WTC11 (cell line): ENCODE measurements around the gene CCDC24. TPM values are rescaled to one million over a fixed set of nuclear protein-coding genes. Genes with fewer than 3 reads are reported as not detected.

Source experiments
- CREM ChIP-seq: sonication (generic); formaldehyde crosslinking; IDR thresholded peaks from 2 replicates; pipeline ENCODE4 v1.8.1; 2022; ENCODE audit warnings: mild to moderate bottlenecking, missing genetic modification reagents, moderate library complexity
- CTCF ChIP-seq: fragments of 200-600 bp; IDR thresholded peaks from 2 replicates; pipeline ENCODE4 v1.8.0; 2022; ENCODE audit warnings: antibody characterized with exemption
- ESRRA ChIP-seq: sonication (generic); formaldehyde crosslinking; IDR thresholded peaks from 2 replicates; pipeline ENCODE4 v1.8.1; 2022; ENCODE audit warnings: mild to moderate bottlenecking, missing genetic modification reagents, borderline replicate concordance
- FOXP4 ChIP-seq: sonication (generic); formaldehyde crosslinking; IDR thresholded peaks from 2 replicates; pipeline ENCODE4 v1.8.0; 2022; ENCODE audit warnings: mild to moderate bottlenecking, missing genetic modification reagents
- GTF2I ChIP-seq: fragments of 250-450 bp; sonication (Bioruptor Pico); conservative IDR thresholded peaks from 2 replicates; pipeline ENCODE4 v1.4.0; 2021; ENCODE audit warnings: mild to moderate bottlenecking
- HMGA2 ChIP-seq: fragments of 250-450 bp; sonication (Bioruptor Pico); IDR thresholded peaks from 2 replicates; pipeline ENCODE4 v1.4.0; 2021; ENCODE audit warnings: mild to moderate bottlenecking, moderate library complexity
- JUN ChIP-seq: sonication (generic); formaldehyde crosslinking; IDR thresholded peaks from 2 replicates; pipeline ENCODE4 v1.8.0; 2023; ENCODE audit warnings: mild to moderate bottlenecking, missing genetic modification reagents
- KAT7 ChIP-seq: sonication (generic); formaldehyde crosslinking; IDR thresholded peaks from 2 replicates; pipeline ENCODE4 v1.8.1; 2023; ENCODE audit warnings: missing genetic modification reagents, mild to moderate bottlenecking, borderline replicate concordance
- NFATC4 ChIP-seq: fragments of 250-450 bp; sonication (Bioruptor Pico); IDR thresholded peaks from 2 replicates; pipeline ENCODE4 v1.9.0; 2021; ENCODE audit warnings: mild to moderate bottlenecking
- NFYB ChIP-seq: sonication (generic); formaldehyde crosslinking; conservative IDR thresholded peaks from 2 replicates; pipeline ENCODE4 v1.8.0; 2022; ENCODE audit warnings: low read depth, missing genetic modification reagents
- RELA ChIP-seq: sonication (generic); formaldehyde crosslinking; IDR thresholded peaks from 2 replicates; pipeline ENCODE4 v1.8.1; 2022; ENCODE audit warnings: missing genetic modification reagents, mild to moderate bottlenecking, borderline replicate concordance
- RORB ChIP-seq: fragments of 250-450 bp; sonication (Bioruptor Pico); IDR thresholded peaks from 2 replicates; pipeline ENCODE4 v1.9.0; 2021; ENCODE audit warnings: mild to moderate bottlenecking
- ZNF317 ChIP-seq: sonication (generic); formaldehyde crosslinking; IDR thresholded peaks from 2 replicates; pipeline ENCODE4 v1.8.1; 2023; ENCODE audit warnings: low read depth, mild to moderate bottlenecking, moderate library complexity, missing genetic modification reagents, borderline replicate concordance
- ZNF396 ChIP-seq: fragments of 250-450 bp; sonication (Bioruptor Pico); IDR thresholded peaks from 2 replicates; pipeline ENCODE4 v1.8.0; 2021; ENCODE audit warnings: mild to moderate bottlenecking, moderate library complexity, borderline replicate concordance
- ZNF512 ChIP-seq: sonication (generic); formaldehyde crosslinking; IDR thresholded peaks from 2 replicates; pipeline ENCODE4 v1.8.1; 2022; ENCODE audit warnings: missing genetic modification reagents, borderline replicate concordance
- total RNA-seq: library from RNA; stranded (reverse); gene quantifications from 3 replicates; pipeline ENCODE4 v1.2.3, GENCODE V29; 2021
- TF ChIP-seq, protein P1 (sequence below): sonication (generic); formaldehyde crosslinking; conservative IDR thresholded peaks from 2 replicates; pipeline ENCODE4 v1.8.1; 2022; ENCODE audit warnings: mild to moderate bottlenecking, missing genetic modification reagents
- TF ChIP-seq, protein P2 (sequence below): sonication (generic); formaldehyde crosslinking; IDR thresholded peaks from 2 replicates; pipeline ENCODE4 v1.8.0; 2023; ENCODE audit warnings: missing genetic modification reagents
- TF ChIP-seq, protein P3 (sequence below): fragments of 250-450 bp; sonication (Bioruptor Pico); IDR thresholded peaks from 2 replicates; pipeline ENCODE4 v2.1.2; 2022; ENCODE audit warnings: mild to moderate bottlenecking, moderate library complexity
- TF ChIP-seq, protein P4 (sequence below): sonication (generic); formaldehyde crosslinking; IDR thresholded peaks from 2 replicates; pipeline ENCODE4 v1.8.1; 2023; ENCODE audit warnings: mild to moderate bottlenecking, missing genetic modification reagents, moderate library complexity

The CCDC24 gene
- total RNA-seq, 1 experiment from 2014 or later = 12.1 TPM

DNA sequence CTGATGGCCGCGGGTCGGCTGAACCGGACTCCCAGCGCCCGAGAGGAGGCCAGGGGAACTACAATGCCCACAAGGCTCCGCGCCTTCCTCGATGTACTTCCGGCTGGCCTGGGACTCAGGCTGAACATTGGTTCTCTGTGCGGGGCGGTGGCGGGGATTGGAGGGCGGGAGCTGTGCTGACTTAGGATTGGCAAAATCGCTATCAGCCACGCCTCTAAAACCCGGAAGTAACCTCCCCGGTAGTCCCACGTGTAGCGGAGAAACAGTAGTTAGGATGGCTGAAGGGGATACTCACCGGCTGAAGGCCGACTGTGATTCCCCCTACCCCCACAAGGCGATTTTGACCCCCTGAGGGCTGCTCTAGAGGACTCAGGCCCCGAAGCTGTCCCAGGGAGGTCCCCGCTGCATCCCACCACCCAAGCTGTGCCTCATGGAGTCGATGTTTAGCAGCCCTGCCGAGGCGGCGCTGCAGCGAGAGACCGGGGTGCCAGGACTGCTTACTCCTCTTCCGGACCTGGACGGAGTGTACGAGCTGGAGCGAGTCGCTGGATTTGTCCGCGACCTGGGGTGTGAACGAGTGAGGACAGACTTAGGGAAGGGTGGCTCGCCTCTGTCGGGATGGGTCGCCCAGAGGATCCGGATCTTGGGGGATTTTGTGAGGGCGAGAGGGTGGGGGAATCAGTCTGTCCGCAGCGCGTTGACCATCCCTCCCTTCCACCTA lies 21.5 kb upstream of the CCDC24 start, which contains the start of gene DPH2 (continued):
- TF ChIP-seq CTCF (no peak), ESRRA (no peak), ZNF512 (no peak), ZNF396 (no peak), FOXP4 (CRISPR knock-in tag) (no peak), NFYB (CRISPR knock-in tag) (peak; percentile 82), CREM (CRISPR knock-in tag) (no peak), GTF2I (CRISPR knock-in tag) (no peak), ZNF317 (CRISPR knock-in tag) (no peak), RORB (CRISPR knock-in tag) (no peak), RELA (CRISPR knock-in tag) (no peak), NFATC4 (no peak), HMGA2 (CRISPR knock-in tag) (no peak), JUN (CRISPR knock-in tag) (peak; percentile 51; the same call in 1 of the 2 replicates), KAT7 (CRISPR knock-in tag) (no peak)
- TF ChIP-seq, protein P1, sequence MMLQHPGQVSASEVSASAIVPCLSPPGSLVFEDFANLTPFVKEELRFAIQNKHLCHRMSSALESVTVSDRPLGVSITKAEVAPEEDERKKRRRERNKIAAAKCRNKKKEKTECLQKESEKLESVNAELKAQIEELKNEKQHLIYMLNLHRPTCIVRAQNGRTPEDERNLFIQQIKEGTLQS (CRISPR knock-in tag) = no peak
- TF ChIP-seq, protein P2, sequence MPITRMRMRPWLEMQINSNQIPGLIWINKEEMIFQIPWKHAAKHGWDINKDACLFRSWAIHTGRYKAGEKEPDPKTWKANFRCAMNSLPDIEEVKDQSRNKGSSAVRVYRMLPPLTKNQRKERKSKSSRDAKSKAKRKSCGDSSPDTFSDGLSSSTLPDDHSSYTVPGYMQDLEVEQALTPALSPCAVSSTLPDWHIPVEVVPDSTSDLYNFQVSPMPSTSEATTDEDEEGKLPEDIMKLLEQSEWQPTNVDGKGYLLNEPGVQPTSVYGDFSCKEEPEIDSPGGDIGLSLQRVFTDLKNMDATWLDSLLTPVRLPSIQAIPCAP (CRISPR knock-in tag) = no peak
- TF ChIP-seq, protein P3, sequence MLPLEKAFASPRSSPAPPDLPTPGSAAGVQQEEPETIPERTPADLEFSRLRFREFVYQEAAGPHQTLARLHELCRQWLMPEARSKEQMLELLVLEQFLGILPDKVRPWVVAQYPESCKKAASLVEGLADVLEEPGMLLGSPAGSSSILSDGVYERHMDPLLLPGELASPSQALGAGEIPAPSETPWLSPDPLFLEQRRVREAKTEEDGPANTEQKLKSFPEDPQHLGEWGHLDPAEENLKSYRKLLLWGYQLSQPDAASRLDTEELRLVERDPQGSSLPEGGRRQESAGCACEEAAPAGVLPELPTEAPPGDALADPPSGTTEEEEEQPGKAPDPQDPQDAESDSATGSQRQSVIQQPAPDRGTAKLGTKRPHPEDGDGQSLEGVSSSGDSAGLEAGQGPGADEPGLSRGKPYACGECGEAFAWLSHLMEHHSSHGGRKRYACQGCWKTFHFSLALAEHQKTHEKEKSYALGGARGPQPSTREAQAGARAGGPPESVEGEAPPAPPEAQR (CRISPR knock-in tag) = no peak
- TF ChIP-seq, protein P4, sequence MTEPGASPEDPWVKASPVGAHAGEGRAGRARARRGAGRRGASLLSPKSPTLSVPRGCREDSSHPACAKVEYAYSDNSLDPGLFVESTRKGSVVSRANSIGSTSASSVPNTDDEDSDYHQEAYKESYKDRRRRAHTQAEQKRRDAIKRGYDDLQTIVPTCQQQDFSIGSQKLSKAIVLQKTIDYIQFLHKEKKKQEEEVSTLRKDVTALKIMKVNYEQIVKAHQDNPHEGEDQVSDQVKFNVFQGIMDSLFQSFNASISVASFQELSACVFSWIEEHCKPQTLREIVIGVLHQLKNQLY (CRISPR knock-in tag) = no peak
